GM23338 (cell line): ENCODE data around the gene CENPK. TPM values are rescaled to one million over a fixed set of nuclear protein-coding genes. Genes with fewer than 3 reads are reported as not detected.

Source experiments
- ATAC-seq: fragments of 200-7000 bp; cut with Tn5 transposase; 3 replicates; pipeline ENCODE4 v1.9.1; 2020
- DNase-seq: peaks from one replicate; pipeline ENCODE4 v3.0.0-alpha.2; 2015; ENCODE audit warnings: low spot score
- H2AFZ ChIP-seq: fragments of 200-600 bp; sonication (generic); 2 replicates; pipeline ENCODE4 v1.8.0; 2016; ENCODE audit warnings: antibody characterized with exemption, mild to moderate bottlenecking, moderate library complexity
- H3F3A ChIP-seq: fragments of 200-600 bp; sonication (generic); replicated peaks from 2 replicates; pipeline ENCODE4 v1.8.0; 2017; ENCODE audit warnings: antibody characterized with exemption, mixed run types, low read depth
- H3K27ac ChIP-seq: fragments of 200-600 bp; sonication (generic); 2 replicates; pipeline ENCODE4 v1.6.1; 2016; ENCODE audit warnings: low read depth
- H3K27me3 ChIP-seq: fragments of 200-600 bp; sonication (generic); 2 replicates; pipeline ENCODE4 v1.8.0; 2016; ENCODE audit warnings: mild to moderate bottlenecking, mixed run types, moderate library complexity; ENCODE audit not compliant: insufficient read depth
- H3K36me3 ChIP-seq: fragments of 200-600 bp; sonication (generic); 2 replicates; pipeline ENCODE4 v1.8.0; 2016; ENCODE audit warnings: mild to moderate bottlenecking; ENCODE audit not compliant: insufficient read depth
- H3K4me1 ChIP-seq: fragments of 200-600 bp; sonication (generic); 2 replicates; pipeline ENCODE4 v1.8.0; 2016; ENCODE audit warnings: mild to moderate bottlenecking, moderate library complexity; ENCODE audit not compliant: insufficient read depth
- H3K4me2 ChIP-seq: fragments of 200-600 bp; sonication (generic); 2 replicates; pipeline ENCODE4 v1.7.1; 2017; ENCODE audit warnings: mixed run types
- H3K4me3 ChIP-seq: fragments of 200-600 bp; sonication (generic); 2 replicates; pipeline ENCODE4 v1.6.1; 2016; ENCODE audit warnings: mixed run types
- H3K79me2 ChIP-seq: fragments of 200-600 bp; sonication (generic); replicated peaks from 2 replicates; pipeline ENCODE4 v1.8.0; 2017; ENCODE audit warnings: mild to moderate bottlenecking; ENCODE audit not compliant: insufficient read depth
- H3K9me2 ChIP-seq: fragments of 200-600 bp; sonication (generic); 2 replicates; pipeline ENCODE4 v1.8.0; 2017; ENCODE audit not compliant: insufficient read depth
- H4K20me1 ChIP-seq: fragments of 200-600 bp; sonication (generic); replicated peaks from 2 replicates; pipeline ENCODE4 v1.8.0; 2017; ENCODE audit warnings: mild to moderate bottlenecking; ENCODE audit not compliant: insufficient read depth
- H3K27ac Mint-ChIP-seq: 2 replicates; pipeline ENCODE4 v1.8.0; 2020; ENCODE audit warnings: inconsistent platforms, mild to moderate bottlenecking, moderate library complexity, mixed read lengths
- H3K27me3 Mint-ChIP-seq: 3 replicates; pipeline ENCODE4 v1.8.0; 2022; ENCODE audit warnings: low read depth, mild to moderate bottlenecking, moderate library complexity, mixed read lengths, inconsistent platforms; ENCODE audit not compliant: insufficient read depth, poor library complexity
- H3K36me3 Mint-ChIP-seq: 3 replicates; pipeline ENCODE4 v1.8.0; 2021; ENCODE audit warnings: low read depth, mild to moderate bottlenecking, inconsistent platforms, moderate library complexity, mixed read lengths
- H3K4me1 Mint-ChIP-seq: 3 replicates; pipeline ENCODE4 v1.8.0; 2020; ENCODE audit warnings: mild to moderate bottlenecking, inconsistent platforms, mixed read lengths
- H3K4me3 Mint-ChIP-seq: 3 replicates; pipeline ENCODE4 v1.8.0; 2021; ENCODE audit warnings: moderate library complexity, mild to moderate bottlenecking, inconsistent platforms, mixed read lengths
- H3K9me3 Mint-ChIP-seq: 3 replicates; pipeline ENCODE4 v1.8.0; 2020; ENCODE audit warnings: moderate library complexity, mild to moderate bottlenecking, inconsistent platforms, mixed read lengths
- polyA plus RNA-seq: library from polyadenylated mRNA; unstranded; fragments of >200 nt; fragmentation: Nextera tagmentation; extraction: Ambion mirVana; gene quantifications from 2 replicates; pipeline ENCODE4 v1.2.1, GENCODE V29; 2016
- total RNA-seq: library from RNA; depleted of rRNA; stranded (reverse); fragments of >200 nt; shearing (Covaris generic); gene quantifications from 2 replicates; pipeline ENCODE4 v1.2.3, GENCODE V29; 2014
- TF ChIP-seq, protein P1 (sequence below), 2 experiments: fragments of 200-600 bp in 1 of 2; sonication (generic) in 1 of 2; conservative IDR thresholded peaks; 2 replicates each; pipeline versions ENCODE4 v1.5.1 to v1.6.1; 2016 to 2017; ENCODE audit warnings: antibody characterized with exemption in 2 of 2, low read depth in 2 of 2, mild to moderate bottlenecking in 2 of 2, moderate library complexity in 1 of 2
- TF ChIP-seq, protein P2 (sequence below): fragments of 250-450 bp; sonication (Bioruptor Pico); IDR thresholded peaks from 2 replicates; pipeline ENCODE4 v1.5.0; 2020; ENCODE audit warnings: mild to moderate bottlenecking, moderate library complexity

Gene CENPK
- total and polyA plus RNA-seq, 2 experiments from 2014 or later: 50.2 to 137 TPM

DNA sequence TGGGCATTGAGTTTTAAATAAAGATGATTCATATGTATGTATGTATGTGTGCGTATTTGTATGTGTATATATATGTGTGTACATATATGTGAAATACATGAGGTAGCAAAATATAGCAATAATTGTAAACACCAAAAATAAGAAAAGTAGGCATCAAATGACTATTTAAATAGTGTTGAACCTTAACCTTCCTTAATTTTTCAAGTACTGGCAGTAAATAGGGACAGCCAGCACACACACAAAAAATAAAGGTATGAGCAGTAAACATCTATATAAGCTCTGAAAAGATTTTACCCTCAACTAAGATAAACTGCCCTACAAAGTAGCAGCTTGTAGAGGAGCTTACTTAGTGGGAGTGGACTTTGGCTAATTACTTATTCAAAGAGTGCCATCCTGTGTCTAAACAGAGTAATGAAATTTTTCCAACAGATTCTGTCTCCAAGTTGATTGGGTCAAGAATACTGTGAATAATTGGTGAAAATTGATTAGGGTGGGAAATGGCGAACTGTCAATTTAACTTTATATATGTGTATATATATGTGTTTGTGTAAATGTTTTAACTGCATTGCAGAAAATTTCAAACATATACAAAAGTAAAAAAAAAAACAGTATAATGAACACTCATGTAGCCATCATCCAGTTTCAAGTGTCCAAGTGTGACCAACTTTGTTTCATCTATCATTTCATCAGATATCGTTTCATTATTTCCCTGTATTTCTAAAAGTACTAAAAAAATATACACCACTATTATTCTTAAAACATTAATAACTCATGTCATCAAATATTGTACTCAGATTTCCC lies 79.2 kb downstream of the CENPK start:
- H3K27me3 Mint-ChIP-seq: peaks cover 3% of the 10 kb centered on the region
- no peak overlapping the region for H3K4me3 Mint-ChIP-seq
- peak; percentile 82 for DNase-seq
- Histone ChIP-seq H3F3A (0 out of 2 replicates have a peak, but pooled peaks cover 2% of the 10 kb centered on the region), H3K4me2 (peak overlapping the region; percentile 84), H3K4me3 (peak overlapping the region; percentile 66), H3K27ac (no peak overlapping the region), H4K20me1 (no peaks in the 10 kb centered on the region), H2AFZ (no peak overlapping the region), H3K36me3 (no peaks in the 10 kb centered on the region), H3K9me2 (no peaks in the 10 kb centered on the region), H3K79me2 (no peaks in the 10 kb centered on the region), H3K4me1 (peaks cover 28% of the 10 kb centered on the region), H3K27me3 (peaks cover 8% of the 10 kb centered on the region; the same call in 1 of the 2 replicates)
- peaks cover 17% of the 10 kb centered on the region; the same call in 2 of the 3 replicates for H3K4me1 Mint-ChIP-seq
- TF ChIP-seq, protein P1, sequence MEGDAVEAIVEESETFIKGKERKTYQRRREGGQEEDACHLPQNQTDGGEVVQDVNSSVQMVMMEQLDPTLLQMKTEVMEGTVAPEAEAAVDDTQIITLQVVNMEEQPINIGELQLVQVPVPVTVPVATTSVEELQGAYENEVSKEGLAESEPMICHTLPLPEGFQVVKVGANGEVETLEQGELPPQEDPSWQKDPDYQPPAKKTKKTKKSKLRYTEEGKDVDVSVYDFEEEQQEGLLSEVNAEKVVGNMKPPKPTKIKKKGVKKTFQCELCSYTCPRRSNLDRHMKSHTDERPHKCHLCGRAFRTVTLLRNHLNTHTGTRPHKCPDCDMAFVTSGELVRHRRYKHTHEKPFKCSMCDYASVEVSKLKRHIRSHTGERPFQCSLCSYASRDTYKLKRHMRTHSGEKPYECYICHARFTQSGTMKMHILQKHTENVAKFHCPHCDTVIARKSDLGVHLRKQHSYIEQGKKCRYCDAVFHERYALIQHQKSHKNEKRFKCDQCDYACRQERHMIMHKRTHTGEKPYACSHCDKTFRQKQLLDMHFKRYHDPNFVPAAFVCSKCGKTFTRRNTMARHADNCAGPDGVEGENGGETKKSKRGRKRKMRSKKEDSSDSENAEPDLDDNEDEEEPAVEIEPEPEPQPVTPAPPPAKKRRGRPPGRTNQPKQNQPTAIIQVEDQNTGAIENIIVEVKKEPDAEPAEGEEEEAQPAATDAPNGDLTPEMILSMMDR (conservative IDR thresholded peaks at IDR 0.05; ENCODE audit: low read depth in 2 of 2): peak; percentile 69
- TF ChIP-seq, protein P2, sequence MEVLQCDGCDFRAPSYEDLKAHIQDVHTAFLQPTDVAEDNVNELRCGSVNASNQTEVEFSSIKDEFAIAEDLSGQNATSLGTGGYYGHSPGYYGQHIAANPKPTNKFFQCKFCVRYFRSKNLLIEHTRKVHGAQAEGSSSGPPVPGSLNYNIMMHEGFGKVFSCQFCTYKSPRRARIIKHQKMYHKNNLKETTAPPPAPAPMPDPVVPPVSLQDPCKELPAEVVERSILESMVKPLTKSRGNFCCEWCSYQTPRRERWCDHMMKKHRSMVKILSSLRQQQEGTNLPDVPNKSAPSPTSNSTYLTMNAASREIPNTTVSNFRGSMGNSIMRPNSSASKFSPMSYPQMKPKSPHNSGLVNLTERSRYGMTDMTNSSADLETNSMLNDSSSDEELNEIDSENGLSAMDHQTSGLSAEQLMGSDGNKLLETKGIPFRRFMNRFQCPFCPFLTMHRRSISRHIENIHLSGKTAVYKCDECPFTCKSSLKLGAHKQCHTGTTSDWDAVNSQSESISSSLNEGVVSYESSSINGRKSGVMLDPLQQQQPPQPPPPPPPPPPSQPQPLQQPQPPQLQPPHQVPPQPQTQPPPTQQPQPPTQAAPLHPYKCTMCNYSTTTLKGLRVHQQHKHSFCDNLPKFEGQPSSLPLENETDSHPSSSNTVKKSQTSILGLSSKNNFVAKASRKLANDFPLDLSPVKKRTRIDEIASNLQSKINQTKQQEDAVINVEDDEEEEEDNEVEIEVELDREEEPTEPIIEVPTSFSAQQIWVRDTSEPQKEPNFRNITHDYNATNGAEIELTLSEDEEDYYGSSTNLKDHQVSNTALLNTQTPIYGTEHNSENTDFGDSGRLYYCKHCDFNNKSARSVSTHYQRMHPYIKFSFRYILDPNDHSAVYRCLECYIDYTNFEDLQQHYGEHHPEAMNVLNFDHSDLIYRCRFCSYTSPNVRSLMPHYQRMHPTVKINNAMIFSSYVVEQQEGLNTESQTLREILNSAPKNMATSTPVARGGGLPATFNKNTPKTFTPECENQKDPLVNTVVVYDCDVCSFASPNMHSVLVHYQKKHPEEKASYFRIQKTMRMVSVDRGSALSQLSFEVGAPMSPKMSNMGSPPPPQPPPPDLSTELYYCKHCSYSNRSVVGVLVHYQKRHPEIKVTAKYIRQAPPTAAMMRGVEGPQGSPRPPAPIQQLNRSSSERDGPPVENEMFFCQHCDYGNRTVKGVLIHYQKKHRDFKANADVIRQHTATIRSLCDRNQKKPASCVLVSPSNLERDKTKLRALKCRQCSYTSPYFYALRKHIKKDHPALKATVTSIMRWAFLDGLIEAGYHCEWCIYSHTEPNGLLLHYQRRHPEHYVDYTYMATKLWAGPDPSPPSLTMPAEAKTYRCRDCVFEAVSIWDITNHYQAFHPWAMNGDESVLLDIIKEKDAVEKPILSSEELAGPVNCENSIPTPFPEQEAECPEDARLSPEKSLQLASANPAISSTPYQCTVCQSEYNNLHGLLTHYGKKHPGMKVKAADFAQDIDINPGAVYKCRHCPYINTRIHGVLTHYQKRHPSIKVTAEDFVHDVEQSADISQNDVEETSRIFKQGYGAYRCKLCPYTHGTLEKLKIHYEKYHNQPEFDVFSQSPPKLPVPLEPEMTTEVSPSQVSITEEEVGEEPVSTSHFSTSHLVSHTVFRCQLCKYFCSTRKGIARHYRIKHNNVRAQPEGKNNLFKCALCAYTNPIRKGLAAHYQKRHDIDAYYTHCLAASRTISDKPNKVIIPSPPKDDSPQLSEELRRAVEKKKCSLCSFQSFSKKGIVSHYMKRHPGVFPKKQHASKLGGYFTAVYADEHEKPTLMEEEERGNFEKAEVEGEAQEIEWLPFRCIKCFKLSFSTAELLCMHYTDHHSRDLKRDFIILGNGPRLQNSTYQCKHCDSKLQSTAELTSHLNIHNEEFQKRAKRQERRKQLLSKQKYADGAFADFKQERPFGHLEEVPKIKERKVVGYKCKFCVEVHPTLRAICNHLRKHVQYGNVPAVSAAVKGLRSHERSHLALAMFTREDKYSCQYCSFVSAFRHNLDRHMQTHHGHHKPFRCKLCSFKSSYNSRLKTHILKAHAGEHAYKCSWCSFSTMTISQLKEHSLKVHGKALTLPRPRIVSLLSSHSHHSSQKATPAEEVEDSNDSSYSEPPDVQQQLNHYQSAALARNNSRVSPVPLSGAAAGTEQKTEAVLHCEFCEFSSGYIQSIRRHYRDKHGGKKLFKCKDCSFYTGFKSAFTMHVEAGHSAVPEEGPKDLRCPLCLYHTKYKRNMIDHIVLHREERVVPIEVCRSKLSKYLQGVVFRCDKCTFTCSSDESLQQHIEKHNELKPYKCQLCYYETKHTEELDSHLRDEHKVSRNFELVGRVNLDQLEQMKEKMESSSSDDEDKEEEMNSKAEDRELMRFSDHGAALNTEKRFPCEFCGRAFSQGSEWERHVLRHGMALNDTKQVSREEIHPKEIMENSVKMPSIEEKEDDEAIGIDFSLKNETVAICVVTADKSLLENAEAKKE: no peak
- H3K36me3 Mint-ChIP-seq: no peaks in the 10 kb centered on the region; the same call in 2 of the 3 replicates
- ATAC-seq: peak; percentile 45
- H3K9me3 Mint-ChIP-seq: peaks cover 8% of the 10 kb centered on the region; the same call in 1 of the 3 replicates
- peak overlapping the region; percentile 85; the same call in 1 of the 2 replicates for H3K27ac Mint-ChIP-seq
